NCI-H2227 (cell line): ENCODE data around the gene CCDC127.

ENCODE experiments used
- DNase-seq: peaks from one replicate; lab custom pipeline; 2025; ENCODE audit not compliant: unreplicated experiment; lab: John Stamatoyannopoulos, UW

The CCDC127 gene

DNA sequence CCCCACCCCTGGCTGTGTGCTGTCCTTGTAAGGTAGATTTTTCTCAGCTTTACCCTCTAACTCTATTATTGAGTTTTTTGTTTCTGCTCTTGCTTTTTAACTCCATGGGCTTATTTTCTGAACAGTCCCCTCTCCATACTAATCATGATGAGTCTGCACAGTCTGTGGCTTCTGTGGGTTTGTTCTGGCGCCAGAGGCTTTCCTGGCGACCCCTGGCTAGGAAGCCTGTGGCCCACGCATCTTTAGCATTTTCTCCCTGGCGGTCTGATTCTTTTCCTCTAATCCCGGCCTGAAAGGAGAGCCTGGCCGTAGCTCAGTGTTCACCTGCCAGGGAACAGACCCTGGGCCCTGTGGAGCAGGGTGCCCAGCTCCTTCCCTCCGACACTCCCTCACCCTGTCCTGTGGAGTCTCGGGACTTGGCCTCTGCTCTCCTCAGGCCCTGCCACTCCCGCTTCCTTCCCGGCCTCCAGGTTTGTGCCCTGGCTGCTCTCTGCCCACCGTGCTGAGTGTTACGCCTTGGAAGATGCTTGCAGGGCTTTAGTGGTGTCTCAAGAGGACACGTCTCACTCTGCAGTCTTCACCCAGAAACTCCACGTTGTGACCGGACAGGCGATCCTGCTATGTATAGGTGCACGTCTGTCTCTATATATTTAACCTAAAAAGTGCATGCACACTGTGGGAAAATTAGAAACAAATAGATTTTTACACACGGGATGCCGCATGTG lies 58.3 kb downstream of the CCDC127 start:
- DNase-seq: no peak

DNA sequence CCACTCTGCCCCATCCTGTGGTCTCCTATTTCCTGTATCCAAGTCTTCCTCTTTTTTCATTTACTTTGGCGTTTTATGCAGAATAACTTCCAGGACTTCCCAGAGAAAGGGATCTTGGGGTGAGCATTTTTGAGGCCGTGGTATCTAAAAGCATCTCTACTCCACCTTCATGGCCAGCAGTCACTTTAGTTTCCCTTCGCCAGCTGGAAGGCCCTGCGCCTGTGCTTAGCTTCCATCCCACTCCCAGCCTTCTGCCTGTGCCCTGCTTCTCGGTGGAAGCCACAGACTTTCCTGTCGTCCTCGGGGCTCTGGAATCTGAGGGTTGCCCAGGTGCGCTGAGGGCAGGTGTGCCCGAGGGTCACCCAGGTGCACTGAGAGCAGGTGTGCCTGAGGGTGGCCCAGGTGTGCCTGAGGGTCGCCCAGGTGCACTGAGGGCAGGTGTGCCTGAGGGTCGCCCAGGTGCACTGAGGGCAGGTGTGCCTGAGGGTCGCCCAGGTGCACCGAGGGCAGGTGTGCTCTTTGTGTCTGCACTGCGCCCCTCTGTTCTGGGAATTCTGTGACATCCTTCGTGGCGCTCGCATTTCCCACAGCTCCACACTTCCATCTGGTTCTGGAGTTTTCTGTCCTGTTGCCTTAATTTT lies 59.0 kb downstream of the CCDC127 start:
- DNase-seq: no peak

DNA sequence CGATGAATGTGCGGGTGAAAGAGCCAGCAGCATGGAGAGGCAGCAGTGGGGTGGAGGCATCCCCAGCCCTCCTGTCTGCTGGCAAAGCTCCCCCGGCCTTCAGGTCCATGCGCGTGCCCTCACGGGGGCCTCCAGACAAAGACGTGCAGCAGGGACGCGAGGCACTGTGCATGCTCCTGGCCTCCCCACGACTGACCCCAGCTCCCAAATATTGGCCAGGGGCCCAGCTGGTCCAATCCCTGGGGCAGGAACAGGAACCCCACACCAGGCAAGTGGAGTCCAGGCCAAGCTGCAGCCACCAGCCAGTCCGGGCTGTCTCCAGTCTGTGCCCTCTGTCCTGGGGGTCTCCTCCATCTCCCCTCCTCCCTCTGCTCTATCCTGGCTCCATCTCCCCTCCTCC lies 60.2 kb downstream of the CCDC127 start:
- DNase-seq: no peak

DNA sequence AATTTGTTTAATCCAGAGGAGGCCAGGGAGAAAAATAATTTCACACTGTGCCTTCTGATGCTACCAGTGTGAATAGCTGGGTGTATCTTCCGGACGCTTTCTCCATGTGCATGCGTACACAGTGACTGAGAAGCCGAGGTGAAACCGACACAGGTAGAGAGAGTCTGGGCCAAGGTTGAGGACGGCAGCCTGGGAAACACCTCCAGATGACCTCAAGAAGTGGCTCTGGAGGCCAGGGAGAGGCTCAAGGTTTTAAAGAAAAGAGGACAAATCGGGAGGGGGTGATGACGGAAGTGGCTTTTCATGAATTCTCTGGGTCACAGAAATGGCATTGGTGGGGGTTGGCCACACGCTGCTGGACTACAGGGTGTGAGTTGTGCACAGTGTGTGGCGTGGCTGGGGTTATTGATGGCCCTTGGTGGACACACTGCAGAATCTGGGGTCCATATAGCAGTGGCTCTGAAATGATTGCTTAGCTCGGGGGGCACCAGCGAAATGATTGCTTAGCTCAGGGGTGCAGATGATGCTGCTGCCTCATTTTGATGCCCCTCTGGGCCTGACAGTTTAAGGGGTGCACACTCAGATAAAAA lies 60.7 kb downstream of the CCDC127 start:
- no peak for DNase-seq

DNA sequence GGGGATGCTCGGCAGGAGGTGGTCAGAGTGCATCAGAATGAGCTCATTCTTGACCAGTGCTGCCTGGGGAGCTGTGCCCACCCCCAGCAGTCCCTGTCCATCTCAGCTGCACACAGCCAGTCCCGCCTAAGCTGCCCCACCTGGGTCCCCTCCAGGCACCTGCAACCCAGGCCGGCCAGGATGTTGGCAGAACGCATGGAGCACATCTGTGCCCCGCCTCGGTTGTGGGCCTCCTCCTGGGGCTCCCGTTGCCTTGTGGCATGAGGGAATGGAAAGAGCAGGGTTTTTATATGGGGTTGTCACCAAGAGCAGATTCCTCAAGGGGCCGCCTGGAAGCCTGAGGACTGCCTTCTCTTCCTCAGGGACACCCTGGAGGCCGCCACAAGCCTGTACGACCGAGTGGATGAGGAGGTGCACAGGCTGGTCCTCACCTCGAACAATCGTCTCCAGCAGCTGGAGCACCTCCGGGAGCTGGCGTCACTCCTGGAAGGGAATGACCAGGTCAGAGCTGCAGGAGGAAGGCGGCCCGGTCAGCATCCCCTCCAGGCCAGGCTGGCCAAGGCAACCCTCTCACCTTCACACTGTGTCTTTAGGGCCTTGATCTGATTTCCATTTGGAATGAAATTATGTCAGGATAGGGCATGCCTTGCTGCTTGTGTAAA lies 61.4 kb downstream of the CCDC127 start:
- no peak for DNase-seq

DNA sequence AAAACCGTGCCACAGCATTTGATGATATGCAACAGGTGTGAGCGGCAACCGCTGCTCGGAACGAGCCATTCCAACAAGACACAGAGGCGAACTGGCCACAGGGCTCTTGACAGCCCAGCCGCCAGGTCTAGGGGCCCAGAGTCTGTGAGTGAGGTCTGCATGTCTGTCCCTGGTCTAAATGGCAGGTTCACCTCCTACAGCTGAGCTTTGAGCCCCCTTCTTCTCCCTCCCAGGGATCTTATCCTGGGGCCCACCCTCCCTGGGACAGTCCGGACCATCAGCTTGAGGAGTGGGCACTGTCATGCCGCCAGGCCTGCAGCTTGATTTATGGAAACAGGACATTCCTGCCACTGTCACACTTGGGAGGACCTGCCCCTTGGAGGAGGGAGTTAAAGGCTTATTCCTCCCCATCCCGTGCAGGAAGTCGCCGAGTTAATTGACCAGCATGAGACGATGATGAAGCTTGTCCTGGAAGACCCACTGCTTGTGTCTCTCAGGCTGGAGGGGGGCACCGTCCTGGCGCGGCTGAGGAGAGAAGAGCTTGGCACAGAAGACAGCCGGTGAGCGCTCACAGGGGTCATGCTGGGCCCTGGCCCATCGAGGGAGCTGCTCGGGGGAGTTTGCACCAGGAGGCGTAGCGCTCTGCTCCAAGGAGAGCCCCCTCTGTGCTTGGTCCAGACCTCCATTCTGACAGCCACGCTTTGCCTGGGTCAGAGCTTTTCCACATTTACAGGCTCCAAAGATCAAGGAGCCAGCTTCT lies 62.1 kb downstream of the CCDC127 start:
- DNase-seq: no peak

DNA sequence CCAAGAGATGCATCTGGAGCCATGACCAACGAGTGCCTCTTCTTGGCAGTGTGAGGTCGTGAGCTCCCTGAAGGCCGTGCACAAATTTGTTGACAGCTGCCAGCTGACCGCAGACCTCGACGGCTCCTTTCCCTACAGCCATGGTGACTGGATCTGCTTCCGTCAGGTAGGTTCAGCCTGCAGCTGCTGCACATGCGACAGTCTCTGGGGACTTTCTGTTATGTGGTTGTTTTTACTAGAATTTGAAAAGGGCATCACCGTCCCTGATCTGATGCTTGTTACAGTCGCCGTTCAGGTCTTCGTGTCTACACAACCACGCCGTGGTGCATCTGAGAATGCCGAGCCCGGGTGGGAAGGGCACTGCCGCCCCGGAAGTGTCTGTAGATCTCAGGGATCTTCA lies 63.1 kb downstream of the CCDC127 start:
- DNase-seq: no peak

DNA sequence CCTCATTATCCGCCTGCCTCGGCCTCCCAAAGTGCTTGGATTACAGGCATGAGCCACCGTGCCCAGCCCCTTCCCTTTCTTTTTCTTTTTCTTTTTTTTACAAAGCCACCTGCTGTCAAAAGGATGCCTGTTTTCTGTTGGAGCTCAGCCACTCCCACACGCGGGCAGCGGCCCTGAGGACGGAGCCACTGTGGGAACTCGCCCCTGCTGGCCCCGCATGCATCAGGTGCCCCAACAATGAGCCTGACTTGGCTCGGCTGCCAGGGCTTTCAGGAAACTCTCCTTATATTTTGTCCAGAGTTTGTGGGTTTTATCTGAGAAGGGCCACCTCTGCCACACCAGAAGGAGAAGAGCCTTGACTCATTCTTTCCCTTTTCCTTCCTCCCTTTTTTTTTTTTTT lies 63.7 kb downstream of the CCDC127 start:
- DNase-seq: no peak

DNA sequence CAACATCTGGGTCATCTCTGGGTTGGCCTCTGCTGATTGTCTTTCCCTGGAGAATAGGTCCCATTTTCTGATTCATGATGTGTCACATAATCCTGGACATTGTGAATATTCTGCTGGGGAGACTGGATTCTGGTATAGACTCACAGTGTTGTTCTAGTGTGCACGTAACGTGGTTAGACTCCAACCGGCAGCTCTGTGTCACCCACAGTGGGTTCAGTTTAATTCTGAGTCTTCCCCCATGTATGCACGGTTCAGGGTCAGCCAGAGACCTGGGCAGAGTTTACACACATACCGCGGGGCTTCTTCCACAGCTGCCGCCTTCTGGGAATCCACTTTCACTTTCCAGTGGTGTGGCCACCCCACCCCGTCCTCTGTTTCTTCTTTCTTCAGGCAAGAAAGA lies 64.7 kb downstream of the CCDC127 start:
- DNase-seq: no peak

DNA sequence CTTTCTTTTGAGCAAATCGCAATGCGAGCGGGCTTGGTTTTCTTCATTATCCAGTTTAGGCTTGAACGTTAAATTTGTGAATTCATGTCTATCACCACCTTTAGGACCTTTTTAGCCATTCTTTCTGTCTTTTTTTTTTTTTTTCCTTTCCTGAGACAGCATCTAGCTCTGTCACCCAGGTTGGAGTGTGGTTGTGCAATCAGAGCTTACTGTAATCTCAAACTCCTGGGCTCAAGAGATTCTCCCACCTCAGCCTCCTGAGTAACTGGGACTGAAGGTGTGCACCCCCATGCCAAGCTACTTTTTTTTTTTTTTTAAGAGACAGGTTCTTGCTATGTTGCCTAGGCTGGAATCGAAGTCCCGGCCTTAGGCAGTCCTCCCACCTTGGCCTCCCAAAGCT lies 65.9 kb downstream of the CCDC127 start:
- no peak for DNase-seq

DNA sequence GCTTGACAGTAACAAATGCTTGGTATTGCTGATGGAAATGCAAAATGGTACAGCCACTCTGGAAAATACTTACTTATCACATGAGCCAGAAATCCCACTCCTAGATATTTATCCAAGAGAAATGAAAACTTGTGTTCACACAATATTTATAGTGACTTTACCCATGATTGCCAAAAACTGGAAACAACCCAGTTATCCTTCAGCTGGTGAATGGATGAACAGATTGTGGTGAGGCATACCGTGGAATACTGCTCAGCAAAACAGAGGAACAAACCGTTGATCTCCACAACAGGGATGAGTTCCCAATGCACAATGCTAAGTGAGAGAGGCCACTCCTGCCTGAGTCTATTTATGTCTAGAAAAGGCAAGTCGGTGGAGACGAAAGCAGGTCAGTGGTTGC lies 67.2 kb downstream of the CCDC127 start:
- no peak for DNase-seq

DNA sequence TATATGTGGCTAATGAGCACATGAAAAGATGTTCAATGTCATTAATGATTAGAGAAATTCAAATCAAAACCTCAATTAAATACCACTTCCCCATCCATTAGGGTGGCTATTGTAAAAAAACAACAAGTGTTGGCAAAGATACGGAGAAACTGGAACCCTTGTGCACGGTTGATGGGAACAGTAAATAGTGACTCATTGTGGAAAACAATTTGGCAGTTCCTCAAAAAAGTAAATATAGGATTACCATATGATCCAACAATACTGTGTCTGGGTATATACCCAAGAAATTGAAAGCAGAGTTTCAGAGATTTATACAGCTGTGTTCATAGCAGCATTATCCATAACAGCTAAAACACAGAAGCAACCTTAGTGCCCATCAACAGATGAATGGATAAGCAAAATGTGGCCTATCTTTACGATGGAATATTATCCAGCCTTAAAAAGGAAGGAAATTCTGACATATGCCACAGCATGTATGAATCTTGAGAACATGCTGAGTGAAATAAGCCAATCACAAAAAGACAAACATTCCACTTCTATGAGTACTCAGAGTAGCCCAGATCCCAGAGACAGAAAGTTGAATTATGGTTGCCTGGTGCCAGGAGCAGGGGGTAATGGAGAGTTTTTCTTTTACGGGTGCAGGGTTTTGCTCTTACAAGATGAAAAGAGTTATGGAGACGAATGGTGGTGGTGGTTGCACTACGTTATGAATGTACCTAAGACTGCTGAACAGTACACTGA lies 68.0 kb downstream of the CCDC127 start:
- DNase-seq: no peak

DNA sequence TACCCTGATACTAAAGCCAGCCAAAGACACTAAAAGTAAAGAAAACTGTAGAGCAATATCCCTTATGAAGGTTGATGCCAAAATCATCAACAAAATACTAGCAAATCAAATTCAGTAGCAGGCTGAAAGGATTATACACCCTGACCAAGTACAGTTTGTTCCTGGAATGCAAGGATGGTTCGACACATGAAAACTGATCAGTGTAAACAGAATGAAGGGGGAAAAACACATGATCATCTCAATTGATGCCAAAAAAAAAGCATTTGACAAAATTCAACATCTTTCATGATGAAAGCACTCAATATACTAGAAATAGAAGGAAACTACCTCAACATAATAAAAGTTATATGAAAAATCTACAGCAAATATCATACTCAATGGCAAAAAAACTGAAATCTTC lies 70.2 kb downstream of the CCDC127 start:
- peak; percentile 41 for DNase-seq
